ENCODE measurements around the gene REXO5.

The REXO5 gene

DNA sequence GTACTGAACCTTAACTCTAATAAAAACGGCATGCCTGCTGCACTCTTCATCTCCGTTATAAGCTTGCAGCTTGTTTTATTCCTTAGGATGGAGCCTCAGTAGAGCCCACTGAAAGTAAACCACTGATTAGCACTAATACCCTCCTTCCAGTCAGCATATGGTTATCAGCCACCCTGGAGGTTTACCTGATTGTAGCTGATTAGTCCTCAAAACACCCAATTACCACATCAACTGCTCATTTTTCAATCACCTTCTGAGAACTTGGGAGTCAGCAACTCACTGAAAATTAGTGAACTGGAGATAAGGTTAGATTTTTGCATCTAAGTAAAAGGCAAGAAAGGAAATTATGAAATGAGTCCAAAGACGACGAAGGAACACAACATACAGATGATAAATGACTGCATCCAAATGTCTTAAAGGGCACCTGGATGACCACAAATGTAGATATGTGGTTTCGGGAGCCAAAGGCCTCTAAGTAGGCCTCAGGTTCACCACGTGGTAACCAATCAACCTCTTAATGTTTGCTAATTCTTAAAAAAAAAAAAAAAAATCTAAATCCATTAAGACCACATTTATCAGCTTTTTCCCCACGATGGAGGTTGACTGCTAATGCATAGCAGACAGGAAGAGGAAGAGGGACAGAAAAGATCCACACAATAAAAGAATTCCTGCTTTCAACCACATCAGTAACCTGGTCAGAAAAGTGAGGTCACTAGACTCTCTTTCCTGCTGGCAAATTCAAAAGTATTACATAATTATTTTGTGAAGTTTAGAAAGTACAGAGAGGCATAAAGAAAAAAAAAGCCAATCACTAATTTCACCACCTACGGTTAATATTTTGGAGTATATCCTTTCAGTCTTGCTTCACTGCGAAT, 65.9 kb downstream of the REXO5 start:
- DNase-seq (ENCODE audit: low spot score): no peak

DNA sequence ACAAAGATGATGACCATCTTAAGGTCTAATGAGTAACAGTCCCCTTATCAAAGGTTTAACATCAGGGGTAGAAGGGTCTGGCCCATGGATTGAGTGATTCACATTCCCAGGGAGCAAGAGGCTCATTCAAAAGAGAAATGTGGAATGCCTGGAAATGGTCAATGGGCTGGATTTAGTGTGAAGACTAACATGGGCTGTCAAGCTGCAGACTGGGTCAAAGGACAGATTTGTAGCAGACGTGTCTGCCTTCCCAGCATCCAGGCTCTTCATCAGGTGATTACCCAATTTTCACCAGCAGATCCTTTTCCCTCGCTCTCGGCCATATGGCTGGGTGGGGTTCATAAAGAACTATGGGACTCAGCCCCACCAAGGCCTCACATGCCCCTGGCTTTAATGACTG, 67.0 kb downstream of the REXO5 start:
- DNase-seq (ENCODE audit: low spot score): no peak

DNA sequence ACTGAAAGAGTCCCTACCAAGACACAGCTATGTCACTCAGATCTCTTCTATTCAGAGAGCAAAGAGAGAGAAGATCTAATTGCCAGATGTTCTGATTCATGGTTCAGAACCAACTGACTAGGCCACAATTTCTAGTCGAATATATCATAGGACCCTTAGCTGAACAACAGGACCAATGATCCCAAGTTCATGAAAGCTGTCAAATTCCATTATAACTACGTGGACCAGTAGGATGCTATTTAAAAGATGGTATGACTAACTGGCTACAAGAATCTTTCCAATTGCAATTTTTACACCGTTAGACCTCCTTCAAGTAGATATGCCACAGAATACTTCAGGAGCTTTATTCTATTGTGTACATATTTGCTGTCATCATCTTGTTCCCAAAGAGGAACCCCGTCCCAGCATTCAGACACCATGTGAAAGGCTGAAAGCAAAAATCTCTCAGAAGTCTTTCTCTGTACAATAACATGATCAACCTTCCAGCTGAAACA, 67.8 kb downstream of the REXO5 start:
- no peak for DNase-seq (ENCODE audit: low spot score)

DNA sequence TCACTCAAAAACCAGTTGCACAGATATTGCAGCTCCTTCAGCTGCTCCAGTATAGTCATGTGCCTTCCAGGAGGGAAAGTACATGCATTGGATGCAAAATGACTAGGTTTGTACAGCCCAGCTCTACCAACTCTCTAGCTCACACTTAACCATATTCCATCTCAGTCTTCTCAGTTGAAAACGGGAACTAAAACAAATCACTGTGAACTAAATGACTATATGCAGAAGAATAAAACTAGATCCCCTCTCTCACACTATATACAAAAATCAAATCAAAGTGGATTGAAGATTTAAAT, 69.0 kb downstream of the REXO5 start:
- DNase-seq (ENCODE audit: low spot score): no peak

DNA sequence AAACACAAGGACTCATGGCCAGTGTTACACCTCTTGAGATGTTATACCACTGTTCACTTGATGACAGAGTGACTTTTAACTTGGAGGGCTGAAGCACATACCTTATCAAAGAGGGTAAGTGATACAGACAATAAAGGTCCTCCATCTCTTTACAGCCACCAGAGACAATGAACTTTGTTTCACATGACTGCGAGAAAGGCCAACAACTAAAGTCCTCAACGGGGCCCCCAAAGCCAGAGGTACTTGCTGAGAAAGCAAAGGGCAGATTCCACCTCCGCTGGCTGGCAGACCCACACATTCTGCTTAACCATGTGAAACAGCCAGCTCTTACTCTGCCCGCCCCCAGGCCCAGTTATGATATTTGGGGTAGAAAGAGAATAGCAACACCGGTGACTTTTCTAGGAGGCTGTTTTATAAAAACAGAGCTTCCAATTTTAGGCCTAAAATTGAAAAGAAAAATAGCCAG, 72.4 kb downstream of the REXO5 start:
- DNase-seq (ENCODE audit: low spot score): no peak

DNA sequence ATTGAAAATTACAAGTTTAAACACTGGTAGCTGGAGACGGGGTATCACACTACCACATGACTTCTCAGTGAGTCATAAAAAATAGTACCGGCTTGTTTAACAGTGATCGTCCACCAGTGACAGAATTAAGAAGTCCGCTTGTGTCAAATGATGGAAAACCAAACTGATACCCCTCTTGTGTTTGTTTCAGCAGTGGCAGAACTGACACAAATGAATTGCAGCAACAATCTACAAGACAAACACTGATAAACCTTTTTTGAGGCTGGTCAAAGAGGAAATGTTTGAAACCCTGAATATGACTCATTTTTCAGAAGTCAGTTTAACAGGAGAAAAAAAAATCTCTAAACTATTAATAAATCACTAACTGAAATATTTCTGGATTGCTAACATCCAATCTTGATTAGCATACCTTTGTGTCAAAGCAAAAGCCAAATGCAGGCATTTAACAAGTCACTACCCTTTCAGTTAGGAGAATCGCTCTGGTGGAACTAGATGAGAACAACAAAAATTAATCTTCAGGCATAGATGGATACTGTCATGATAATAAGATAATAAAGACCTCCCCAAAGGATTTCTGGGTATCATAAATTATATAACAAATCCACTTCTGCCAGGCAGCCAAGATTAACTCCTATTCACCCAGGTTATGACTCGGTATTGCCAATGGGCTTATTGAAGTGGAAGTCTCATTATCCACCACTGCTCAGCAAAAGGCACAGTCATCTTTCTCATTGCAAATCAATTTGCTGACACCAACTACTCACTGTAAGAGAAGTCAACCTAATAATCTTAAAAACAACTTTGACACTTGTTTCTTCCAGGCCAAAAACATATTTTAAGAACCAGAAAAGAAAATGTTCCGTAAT, 73.1 kb downstream of the REXO5 start:
- no peak for DNase-seq (ENCODE audit: low spot score)

DNA sequence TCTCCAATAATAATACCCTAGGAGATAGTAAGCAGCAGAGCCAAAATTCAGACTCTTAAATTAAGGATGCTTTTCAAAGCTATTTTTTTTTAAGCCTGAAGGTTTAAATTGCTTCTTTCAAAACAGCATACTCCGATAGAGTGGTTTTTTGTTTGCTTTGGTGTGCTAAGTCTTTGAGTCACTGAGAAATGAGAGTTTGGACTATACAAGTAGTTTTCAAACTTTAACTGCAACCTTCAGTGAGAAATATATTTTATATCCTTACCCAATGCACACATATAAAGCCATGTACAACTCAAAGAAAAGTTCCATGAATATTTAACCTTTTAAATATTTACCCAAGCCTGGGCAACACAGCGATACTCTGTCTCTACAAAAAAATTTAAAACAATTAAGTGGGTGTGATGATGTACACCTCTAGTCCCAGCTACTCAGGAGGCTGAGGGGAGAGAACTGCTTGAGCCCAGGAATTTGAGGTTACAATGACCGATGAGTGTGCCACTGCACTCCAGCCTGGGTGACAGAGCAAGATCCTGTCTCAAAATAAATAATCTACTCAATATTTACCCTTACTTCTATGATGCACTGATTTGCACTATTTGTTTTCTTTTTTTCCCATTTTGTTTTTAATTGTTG, 74.7 kb downstream of the REXO5 start:
- no peak for DNase-seq (ENCODE audit: low spot score)

DNA sequence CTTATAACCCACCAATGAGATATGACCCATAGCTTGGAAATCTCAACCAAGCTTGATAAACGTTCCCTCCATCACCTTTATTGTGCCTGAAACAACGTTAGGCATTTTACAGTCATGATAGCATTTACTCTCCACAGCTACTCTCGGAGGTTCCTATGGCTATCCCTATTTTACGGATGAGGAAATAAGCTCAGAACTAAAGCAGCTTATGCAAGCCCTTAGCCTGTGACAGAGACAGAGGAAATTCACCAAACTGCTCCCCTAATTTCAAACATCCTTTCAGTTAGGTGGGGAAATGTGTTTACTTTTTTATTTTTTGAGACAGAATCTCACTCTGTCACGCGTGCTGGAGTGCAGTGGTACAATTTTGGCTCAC, 75.2 kb downstream of the REXO5 start:
- DNase-seq (ENCODE audit: low spot score): no peak

DNA sequence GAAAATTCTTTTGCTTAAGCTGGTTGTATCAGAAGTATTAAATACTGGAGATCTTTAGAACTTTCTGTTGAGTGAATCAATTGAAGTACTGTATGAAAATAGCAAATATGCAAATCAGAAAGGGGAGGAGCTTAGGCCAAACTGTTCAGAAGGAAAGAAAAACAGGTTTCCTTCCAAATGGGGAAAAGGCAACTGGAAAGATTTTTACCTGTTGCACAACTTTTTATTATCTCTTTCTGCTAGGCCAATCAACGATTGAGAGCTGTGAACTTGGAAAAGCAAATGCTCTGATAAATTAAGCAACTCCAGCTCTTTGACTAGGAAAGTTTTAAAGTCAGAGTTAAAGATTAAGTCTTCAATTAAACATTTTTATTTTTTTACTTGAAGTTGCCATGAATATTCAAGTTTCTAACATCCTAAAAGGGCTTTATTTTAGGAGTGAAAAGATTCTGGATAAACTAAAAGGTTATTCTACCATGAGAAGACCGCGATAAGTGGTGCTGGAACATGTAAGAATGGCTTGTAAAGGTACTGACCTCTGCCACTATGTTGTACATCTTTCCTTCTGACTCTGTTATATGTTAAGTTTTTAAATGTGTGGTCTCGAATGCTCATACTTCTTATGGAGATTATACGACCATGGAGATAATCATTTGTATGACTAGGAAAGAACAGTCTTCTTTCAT, 77.4 kb downstream of the REXO5 start:
- no peak for DNase-seq (ENCODE audit: low spot score)

DNA sequence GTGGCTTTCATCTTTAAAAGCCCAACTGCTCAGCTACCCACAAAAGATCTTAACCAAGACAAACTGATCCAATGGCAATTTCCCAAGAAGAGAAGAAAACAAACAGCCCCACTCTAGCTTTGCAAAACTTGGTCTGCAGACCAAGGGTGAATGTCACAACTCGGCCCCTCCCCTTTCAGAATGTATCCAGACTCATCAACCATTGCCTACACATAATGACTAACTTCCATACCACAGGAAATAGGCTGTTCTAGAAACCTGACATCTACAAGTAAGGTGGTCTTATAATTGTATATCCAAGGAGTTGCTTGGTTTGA, 77.9 kb downstream of the REXO5 start:
- DNase-seq (ENCODE audit: low spot score): no peak

DNA sequence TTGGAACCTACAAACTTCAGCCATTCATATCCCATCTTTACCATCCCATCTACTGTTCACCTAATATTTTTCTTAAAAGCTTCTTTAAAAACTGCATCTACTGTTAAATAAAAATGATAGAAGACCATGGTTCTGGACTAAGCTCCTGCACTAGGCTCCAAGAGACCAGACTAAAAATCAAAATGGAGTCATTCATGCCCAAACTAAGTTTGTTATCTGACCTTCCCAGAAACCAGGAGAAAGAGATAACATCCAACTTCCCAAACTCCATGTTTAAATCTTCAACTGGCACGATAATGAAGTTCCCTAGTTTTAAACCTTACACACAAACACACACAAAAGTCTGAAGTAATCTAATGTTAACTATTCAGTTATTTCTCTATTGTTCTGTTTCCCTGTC, 80.0 kb downstream of the REXO5 start:
- no peak for DNase-seq (ENCODE audit: low spot score)

DNA sequence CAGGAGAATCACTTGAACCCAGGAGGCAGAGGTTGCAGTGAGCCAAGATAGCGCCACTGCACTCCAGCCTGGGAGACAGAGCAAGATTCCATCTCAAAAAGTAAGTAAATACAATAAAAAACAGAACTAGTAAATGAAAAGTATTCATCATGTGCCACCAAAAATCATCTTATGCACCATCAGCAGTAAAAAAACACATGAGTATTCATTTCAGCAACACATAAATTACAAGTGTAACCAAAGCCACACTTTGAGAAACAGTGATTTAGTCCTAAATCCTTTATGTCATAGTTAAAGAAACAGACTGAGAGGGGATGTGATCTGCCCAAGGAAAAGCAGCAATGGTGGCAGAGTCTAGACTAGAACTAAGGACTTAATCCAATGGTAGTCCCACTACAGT, 80.9 kb downstream of the REXO5 start:
- no peak for DNase-seq (ENCODE audit: low spot score)

DNA sequence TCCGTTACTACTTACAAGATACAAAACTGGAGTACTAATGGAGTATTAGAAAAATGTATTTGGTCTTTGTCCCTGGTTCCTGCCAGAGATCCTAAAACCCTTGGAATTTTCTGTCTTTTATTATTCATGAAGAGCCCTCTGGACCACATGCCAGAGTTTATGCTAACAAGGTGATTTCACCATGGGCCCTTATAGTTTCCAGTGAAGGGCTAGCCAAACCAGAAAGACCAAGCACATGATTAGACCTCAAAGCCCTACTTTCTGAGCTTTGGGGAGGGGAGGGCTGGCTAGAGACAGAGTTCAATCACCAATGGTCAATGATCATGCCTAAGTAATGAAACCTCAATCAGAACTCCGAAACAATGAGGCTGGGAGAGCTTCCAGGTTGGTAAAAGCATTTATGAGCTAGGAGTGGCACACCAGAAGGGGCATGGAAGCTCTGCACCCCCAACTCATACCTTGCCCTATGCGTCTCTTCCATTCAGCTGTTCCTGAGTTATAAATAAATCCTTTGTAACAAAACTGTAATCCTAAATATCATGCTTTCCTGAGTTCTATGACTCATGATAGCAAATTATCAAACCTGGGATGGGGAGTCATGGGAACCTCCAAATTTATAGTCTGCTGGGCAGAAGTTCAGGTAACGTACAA, 83.4 kb downstream of the REXO5 start:
- DNase-seq (ENCODE audit: low spot score): no peak

DNA sequence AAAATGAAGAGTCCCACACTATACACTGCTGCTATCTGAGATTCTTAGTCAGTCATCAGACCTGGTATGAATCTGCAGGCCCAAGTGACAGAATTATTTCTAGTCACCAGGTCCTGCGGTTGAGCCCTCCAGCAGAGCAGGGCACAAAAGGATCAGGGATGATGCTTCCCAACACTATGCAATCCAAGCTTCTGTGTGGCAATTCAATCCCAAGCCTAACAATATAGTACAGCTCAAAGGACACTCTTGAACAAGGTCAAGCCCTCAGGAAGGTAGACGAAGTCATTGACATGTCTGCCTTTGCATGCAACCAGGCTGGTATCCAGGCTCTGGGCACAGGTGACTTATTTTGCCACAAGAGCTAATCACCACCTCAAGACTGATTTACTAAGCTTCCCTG, 88.1 kb downstream of the REXO5 start:
- DNase-seq (ENCODE audit: low spot score): no peak

DNA sequence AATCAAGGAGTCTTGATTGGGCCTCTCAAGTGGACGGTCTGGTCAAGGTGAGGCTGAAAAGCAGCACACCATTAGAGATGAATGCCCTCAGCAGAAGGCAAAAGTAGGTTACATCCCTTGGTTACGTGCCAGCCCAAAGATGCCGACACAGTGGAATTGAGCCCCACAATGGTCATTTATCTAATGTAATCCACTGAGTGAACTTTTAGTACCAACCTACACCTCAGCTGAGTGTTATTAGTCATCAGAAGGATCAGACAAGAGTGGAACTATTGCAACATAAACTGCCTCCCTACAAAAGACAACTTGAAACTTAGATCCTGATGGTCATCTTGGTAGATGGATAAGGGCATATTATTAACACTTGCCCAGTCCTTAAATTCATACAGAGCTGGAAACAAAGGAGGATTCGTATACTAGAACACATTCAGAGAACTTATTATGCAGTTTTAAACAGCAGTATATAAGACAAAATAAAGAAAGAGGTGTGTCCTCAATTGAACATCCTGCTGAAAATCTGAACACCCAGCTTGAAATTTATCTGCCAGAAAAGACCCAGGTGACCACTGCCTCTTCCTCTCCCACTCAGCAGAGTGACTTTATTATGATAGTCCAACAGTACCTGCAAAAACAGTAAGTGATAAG, 91.0 kb downstream of the REXO5 start:
- no peak for DNase-seq (ENCODE audit: low spot score)

DNA sequence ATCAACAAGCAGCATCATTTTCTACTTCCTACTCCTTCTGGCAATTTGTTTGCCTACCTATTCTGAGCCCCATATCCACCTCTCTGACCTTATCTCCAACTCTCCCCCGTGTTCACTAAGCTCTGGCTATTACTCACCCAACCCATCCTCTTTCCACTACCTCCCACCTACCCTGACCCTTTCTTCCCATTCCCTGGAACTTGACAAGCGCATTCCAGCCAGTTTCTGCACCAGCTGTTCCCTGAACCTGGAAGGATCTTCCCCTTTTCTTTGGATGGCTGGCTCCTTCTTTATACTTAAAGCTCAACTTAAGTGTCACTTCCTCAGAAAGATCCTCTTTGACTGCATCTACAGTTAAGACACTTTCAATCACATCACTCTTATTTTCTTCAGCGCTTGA, 91.6 kb downstream of the REXO5 start:
- DNase-seq (ENCODE audit: low spot score): no peak

DNA sequence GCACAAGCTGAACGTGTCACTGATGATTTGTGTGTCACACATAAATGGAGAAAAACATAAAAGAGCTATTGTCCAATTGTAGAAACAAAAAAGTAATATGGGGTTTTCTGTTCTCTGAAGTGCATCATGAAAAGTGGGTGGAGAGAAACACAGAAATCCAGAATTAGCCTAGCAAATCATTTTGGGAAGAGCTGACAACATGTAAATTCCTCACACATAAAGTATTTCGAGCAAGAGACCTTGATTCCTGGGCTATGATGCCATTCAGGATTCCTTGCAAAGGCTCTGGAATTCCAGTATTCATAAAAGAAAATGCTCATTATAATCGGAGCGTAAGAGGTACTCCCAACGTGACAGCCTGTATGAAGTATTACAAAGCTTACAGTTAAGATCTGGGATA, 92.7 kb downstream of the REXO5 start:
- no peak for DNase-seq (ENCODE audit: low spot score)
